HUES48 (cell line): ENCODE results near the gene LINGO1.

Experiments
- H3K27ac ChIP-seq: one replicate; pipeline ENCODE4 v1.7.0; 2013; ENCODE audit warnings: low read depth, low read length, inconsistent platforms
- H3K27me3 ChIP-seq: 2 replicates; pipeline ENCODE4 v1.6.1; 2013; ENCODE audit warnings: mild to moderate bottlenecking, low read length; ENCODE audit not compliant: control insufficient read depth, insufficient read depth
- H3K36me3 ChIP-seq: 2 replicates; pipeline ENCODE4 v1.6.1; 2013; ENCODE audit warnings: low read length; ENCODE audit not compliant: control insufficient read depth, insufficient read depth
- H3K4me1 ChIP-seq: 2 replicates; pipeline ENCODE4 v1.6.1; 2013; ENCODE audit warnings: mild to moderate bottlenecking, low read length; ENCODE audit not compliant: control insufficient read depth, insufficient read depth
- H3K4me3 ChIP-seq: 2 replicates; pipeline ENCODE4 v1.5.1; 2013; ENCODE audit warnings: mild to moderate bottlenecking, low read depth, low read length
- H3K9ac ChIP-seq: 2 replicates; pipeline ENCODE4 v1.6.1; 2013; ENCODE audit warnings: mild to moderate bottlenecking, low read depth, low read length, moderate library complexity
- H3K9me3 ChIP-seq: 2 replicates; pipeline ENCODE4 v1.6.1; 2013; ENCODE audit warnings: low read length; ENCODE audit not compliant: control insufficient read depth, insufficient read depth

Gene LINGO1

DNA sequence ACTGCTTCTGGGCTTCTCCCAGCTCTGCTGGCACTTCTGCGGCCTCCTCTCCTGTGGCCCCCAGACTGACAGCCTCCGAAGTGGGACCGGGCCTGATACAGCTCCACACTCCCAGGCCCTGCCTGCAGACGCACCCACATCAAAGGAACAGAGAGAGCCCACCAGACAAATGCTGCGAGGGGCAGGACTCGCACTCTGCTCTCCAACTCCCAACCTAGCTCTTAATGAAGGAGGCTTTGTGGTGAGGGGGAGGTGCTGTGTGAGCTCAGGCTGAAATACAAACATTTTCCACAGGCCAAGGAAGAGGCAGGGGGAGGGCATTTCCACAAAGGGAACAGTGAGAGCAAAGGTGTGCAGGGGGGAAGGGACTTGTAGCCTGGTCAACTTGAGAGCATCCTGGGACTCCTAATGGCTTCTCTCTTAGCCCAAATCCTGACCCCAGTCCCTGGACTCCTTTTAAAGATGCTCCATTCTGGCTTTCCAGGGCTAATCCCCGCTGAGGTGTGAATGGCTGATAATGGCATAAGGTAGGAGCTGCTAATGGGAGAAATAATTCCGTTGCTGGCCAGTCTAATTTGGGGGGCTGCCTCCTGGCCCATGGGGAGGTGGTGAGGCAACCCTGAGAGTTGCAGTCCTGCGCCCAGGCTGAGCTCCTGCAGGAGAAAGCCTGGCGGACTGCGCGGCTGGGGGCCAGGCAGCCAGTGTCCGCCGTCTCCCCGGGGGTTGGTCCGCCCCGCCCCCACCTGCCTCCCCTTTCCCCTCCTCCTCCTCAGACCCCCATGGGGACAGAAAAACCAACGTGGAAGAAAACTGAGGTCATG lies 9.6 kb downstream of the LINGO1 start:
- Histone ChIP-seq H3K27ac (peak overlapping the region; percentile 75), H3K27me3 (no peaks in the 10 kb centered on the region), H3K36me3 (no peaks in the 10 kb centered on the region), H3K9me3 (no peaks in the 10 kb centered on the region), H3K4me3 (no peak overlapping the region; the same call in 1 of the 2 replicates), H3K9ac (no peak overlapping the region; the same call in 1 of the 2 replicates), H3K4me1 (peaks cover 51% of the 10 kb centered on the region)

DNA sequence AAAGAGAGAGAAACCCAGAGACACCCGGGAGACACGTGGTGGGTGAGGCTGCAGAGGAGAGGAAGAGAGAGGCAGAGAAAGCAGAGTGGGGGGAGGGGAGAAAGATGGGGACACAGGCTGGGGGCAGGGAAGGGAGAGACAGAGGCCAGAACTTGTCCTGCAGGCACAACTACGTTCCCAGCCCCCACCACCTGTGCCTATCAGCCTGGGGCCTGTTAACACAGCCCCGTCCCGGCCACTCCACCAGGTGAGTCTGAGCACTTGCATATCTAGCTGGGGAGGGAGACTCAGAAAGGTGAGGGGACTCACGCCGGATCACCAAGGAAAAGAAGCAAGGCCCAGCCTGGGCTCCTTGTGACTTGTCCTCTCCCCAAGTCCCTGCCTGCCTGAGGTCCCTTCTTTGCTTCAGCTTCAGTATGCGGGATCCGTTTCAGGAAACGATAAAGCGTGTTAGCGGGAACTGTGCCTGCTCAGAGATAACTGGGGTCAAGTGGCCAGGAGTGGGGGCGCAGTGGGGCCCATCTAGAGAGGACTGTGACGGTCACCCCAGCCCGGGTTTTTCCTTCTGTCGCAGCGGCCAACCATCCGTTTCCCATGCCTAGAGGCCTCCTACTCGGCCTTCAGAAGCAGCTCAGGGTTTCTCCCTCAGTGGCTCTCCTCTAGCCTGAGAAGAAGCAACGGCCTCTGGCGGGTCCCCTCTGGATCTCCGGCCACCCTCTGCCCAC lies 10.3 kb downstream of the LINGO1 start:
- H3K9ac ChIP-seq, result no peak overlapping the region

DNA sequence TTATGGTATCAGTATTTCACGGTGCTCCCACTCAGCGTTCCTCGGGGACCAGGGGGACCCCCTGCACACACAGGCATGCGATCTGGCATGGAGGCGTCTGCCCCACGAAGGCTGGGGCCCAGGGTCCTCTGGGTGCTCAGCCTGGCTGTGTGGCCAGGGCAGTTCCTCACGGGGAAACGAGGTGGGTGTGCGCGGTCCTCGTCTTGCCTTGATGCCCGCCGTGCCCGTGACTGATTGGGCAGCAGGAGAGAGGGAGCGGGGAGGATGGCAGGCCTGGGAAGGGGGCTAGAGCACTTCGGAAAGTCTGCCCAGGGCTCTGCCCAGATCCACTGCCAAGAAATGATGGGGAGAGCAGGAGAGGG lies 10.9 kb downstream of the LINGO1 start:
- H3K9me3 ChIP-seq, result no peaks in the 10 kb centered on the region
- H3K27ac ChIP-seq, result peak overlapping the region; percentile 20
- H3K27me3 ChIP-seq, result no peaks in the 10 kb centered on the region
- peaks cover 38% of the 10 kb centered on the region for H3K4me1 ChIP-seq
- H3K9ac ChIP-seq, result no peak overlapping the region
- H3K36me3 ChIP-seq, result no peaks in the 10 kb centered on the region
- no peak overlapping the region for H3K4me3 ChIP-seq

More for the DNA sequence above, 10.3 kb downstream of the LINGO1 start:
- H3K9me3 ChIP-seq, result no peaks in the 10 kb centered on the region
- 0 out of 2 replicates have a peak overlapping the region, but pooled peaks have one; percentile 7 for H3K4me3 ChIP-seq
- peak overlapping the region; percentile 75 for H3K27ac ChIP-seq
- H3K27me3 ChIP-seq, result no peaks in the 10 kb centered on the region
- H3K36me3 ChIP-seq, result no peaks in the 10 kb centered on the region
- H3K4me1 ChIP-seq, result peaks cover 43% of the 10 kb centered on the region

DNA sequence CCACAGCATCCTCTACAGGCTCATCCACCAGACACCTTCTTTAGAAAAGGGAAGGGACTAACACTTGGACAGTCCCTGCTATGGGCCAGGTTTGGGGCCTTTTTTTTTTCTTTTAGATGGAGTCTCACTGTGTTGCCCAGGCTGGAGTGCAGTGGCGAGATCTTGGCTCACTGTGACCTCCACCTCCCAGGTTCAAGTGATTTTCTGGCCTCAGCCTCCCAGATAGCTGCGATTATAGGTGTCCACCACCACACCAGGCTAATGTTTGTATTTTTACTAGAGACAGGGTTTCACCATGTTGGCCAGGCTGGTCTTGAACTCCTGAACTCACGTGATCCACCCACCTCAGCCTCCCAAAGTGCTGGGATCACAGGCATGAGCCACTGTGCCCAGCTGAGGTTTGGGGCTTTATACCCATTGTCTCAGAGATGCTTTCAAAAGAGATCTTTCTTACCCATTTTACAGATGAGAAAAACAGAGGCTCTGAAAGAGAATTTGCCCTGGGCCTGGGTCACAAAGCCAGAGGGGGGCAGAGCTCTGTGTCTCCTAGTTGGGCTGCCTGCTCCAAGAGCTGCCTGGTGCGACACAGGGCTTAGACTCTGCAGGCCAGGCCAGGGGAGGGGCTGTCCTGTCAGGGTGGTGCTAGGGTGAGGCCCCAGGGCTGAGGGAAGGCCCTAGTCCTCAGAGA lies 11.6 kb downstream of the LINGO1 start:
- Histone ChIP-seq H3K27ac (no peak overlapping the region), H3K9ac (no peak overlapping the region), H3K4me1 (peaks cover 37% of the 10 kb centered on the region)

DNA sequence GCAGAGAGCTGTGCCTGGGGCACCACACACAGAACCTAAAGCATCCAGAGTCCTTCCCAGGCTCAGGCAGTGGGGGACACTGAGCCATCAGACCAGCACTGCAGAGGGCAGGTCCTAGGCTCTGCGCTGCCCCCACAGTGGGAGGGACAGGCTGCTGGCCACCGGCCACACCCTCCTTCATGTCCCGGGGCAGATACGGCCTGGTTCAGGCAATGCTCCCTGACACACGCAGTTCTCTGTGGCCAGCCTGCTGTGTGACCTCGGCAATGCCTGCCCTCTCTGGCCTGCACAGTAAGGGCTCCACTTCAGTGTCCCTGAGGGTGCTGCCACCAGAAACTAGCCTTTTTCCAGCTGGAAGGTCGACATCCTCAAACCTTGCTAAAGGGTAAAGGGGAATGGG lies 12.4 kb downstream of the LINGO1 start:
- Histone ChIP-seq H3K9ac (no peak overlapping the region), H3K4me1 (peaks cover 32% of the 10 kb centered on the region), H3K9me3 (no peaks in the 10 kb centered on the region), H3K36me3 (peaks cover 2% of the 10 kb centered on the region; the same call in 1 of the 2 replicates), H3K27me3 (no peaks in the 10 kb centered on the region), H3K27ac (no peak overlapping the region), H3K4me3 (no peak overlapping the region)

More for the DNA sequence above, 11.6 kb downstream of the LINGO1 start:
- Histone ChIP-seq H3K36me3 (no peaks in the 10 kb centered on the region), H3K27me3 (no peaks in the 10 kb centered on the region), H3K4me3 (no peak overlapping the region), H3K9me3 (no peaks in the 10 kb centered on the region)

DNA sequence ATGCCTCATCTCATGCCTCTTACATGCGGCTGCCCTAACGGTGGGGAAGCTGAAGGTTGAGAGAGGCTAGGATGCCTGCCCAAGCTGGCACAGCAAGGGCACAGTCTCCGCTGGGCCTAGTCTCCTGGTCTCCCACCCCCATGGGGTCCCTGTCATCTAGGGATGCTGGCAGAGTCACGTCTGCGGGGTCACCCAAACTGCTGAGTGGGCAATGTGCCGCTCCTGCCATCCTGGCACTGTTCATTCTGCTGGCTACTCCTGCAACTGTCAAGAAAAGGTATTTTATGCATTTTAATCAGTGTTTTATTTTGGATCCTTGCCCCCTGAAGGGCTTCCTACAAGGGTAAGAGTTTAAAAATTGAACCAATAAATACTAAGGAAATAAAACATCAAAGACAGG lies 12.8 kb downstream of the LINGO1 start:
- no peak overlapping the region for H3K27ac ChIP-seq
- peaks cover 30% of the 10 kb centered on the region for H3K4me1 ChIP-seq
- H3K27me3 ChIP-seq, result no peaks in the 10 kb centered on the region
- H3K9me3 ChIP-seq, result no peaks in the 10 kb centered on the region
- peaks cover 6% of the 10 kb centered on the region for H3K36me3 ChIP-seq
- H3K9ac ChIP-seq, result no peak overlapping the region
- no peak overlapping the region for H3K4me3 ChIP-seq

DNA sequence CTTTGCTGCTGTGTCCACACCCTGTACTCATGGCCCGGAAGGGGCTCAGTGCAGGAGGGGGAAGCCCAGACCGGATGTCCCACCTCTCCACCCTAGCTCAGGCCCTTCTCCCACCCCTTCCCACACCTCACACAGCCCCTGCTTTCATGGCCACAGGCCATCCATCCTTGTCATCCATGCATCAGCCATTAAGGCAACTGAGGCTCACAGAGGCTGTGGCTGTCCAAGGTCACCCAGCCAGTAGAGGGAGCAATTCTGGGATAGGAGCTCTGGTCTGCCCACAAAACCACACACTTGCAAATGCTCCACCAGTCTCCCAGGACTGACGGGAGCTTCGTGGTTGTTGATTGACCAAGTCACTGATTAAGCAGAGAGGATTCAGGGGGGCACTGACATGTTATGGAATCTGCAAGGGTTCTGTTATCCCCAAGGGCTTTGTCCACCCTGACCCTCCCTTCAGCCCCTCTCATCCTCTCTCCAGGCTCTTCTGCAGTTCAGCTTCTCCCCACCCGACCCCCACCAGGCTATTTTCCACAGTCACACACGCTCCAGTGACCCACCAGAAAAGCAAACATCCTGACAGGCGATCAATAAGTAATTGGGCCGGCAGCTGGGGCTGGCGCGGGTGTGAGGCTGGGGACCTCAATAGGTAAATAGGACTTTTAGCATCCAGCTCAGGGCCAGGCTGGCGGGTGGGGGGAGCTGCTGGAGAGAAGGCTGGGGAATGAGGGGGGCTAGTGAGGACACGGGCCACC lies 15.1 kb downstream of the LINGO1 start:
- H3K9ac ChIP-seq, result no peak overlapping the region
- no peak overlapping the region for H3K4me3 ChIP-seq
- H3K36me3 ChIP-seq, result peaks cover 21% of the 10 kb centered on the region
- no peak overlapping the region for H3K27ac ChIP-seq
- no peaks in the 10 kb centered on the region for H3K9me3 ChIP-seq
- H3K27me3 ChIP-seq, result no peaks in the 10 kb centered on the region
- H3K4me1 ChIP-seq, result peaks cover 10% of the 10 kb centered on the region

DNA sequence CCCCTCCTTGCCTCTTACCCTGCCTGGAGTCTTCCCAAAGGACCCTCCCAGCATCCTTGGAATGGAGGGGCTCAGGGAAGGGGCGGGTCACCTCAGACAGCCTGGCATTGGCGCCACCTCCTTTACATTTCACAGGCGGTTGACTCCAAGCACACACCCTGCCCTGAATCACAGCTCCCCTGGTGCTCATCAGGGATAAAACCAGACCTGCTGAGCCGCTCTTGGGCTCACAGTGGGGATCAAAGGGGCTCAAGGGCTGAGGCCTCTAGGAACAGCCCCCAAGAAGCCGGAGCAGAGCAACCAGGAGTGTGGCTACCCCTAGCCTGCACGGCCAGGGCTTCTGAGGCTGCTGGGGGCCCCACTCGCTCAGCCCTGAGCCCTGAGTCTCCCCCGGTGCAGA lies 16.6 kb downstream of the LINGO1 start:
- Histone ChIP-seq H3K4me1 (peaks cover 12% of the 10 kb centered on the region; the same call in 1 of the 2 replicates), H3K9ac (no peak overlapping the region), H3K36me3 (peaks cover 21% of the 10 kb centered on the region)

DNA sequence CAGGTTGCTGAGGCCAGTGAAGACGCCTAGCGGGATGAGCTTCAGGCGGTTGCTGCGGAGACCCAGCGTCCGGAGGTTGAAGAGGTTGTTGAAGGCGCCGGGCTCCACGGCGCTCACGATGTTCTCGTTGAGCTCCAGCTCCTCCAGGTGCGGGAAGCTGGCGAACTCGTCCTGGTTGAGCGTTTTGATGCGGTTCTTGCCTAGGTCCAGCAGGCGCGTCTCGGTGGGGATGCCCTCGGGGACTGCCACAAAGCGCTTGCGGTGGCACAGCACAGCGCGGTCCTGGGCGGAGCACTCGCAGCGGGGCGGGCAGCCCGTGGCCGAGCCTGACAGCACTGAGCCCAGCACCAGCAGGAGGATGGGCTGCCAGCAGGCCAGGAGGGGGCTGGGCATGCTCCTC lies 17.2 kb downstream of the LINGO1 start:
- peaks cover 21% of the 10 kb centered on the region for H3K36me3 ChIP-seq
- H3K27me3 ChIP-seq, result no peaks in the 10 kb centered on the region
- peaks cover 16% of the 10 kb centered on the region; the same call in 1 of the 2 replicates for H3K4me1 ChIP-seq
- H3K4me3 ChIP-seq, result no peak overlapping the region
- no peaks in the 10 kb centered on the region for H3K9me3 ChIP-seq
- no peak overlapping the region for H3K27ac ChIP-seq
- no peak overlapping the region for H3K9ac ChIP-seq

More for the DNA sequence above, 16.6 kb downstream of the LINGO1 start:
- H3K27me3 ChIP-seq, result no peaks in the 10 kb centered on the region
- H3K27ac ChIP-seq, result no peak overlapping the region
- no peak overlapping the region for H3K4me3 ChIP-seq
- no peaks in the 10 kb centered on the region for H3K9me3 ChIP-seq

DNA sequence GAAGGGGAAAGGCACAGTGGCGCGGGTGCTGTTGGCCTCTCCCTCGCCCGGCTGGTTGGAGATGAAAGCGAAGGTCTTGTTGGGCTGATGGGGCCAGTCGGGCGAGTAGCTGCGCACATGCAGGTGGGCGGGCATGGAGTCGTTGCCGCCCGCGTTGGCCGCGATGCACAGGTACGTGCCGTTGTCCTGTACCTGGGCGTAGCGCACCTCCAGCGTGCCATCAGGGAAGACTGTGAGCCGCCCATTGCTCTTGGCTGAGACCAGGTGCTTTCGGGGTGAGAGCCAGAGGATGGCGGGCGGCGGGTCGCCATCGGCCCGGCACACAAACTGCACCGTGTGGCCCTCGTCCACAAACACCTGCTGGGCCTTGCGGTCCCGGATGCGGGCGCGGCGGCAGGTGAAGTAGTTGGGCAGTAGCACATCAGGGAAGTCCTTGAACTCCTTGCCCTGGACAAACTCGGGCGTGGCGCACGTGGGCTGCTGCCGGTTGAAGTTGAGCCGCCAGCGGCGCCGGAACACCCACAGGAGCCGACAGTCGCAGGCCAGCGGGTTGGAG lies 18.4 kb downstream of the LINGO1 start:
- Histone ChIP-seq H3K4me3 (no peak overlapping the region), H3K4me1 (peaks cover 16% of the 10 kb centered on the region; the same call in 1 of the 2 replicates), H3K27me3 (no peaks in the 10 kb centered on the region), H3K36me3 (peaks cover 21% of the 10 kb centered on the region), H3K9me3 (no peaks in the 10 kb centered on the region), H3K27ac (no peak overlapping the region), H3K9ac (no peak overlapping the region)
